ENCODE data around the gene KRT12.

DNA sequence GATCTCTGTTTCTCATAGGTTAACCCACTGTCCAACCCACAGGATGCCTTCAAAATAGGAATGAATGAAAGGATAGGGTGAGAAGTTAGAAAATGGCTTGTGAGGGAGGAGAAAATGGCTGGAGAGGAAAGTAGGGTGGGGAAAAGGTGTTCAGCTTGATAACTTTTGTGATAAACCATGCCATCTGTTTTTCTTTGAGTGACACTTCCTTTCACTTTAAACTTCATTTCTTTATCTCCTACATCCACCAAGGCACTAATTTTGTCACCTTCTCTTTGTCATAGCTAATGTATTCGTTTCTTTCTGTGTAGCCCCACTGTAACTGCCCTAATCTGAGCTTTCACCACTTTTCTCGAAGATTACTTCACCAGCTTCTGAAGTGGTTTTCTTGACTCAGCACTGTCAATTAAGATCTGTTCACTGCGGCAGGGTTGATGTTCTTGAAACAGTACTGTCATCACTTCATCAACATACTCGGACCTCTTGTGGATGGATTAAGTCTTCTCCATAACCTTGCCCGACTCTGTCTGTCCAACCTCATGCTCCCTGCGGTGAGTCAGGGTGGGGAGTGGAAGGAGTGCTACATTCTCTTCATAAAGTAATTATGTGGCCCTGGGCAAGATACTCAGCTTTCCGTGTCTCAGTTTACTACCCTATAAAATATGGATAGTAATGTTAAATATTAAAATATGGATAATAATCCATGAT, 39.1 kb downstream of the KRT12 start:
- TF ChIP-seq BHLHE40 (IDR thresholded peaks at IDR 0.05; ENCODE audit: borderline replicate concordance) = no peak
- no peak for TF ChIP-seq SP1 (IDR thresholded peaks at IDR 0.05)

Data from HEK293T (cell line).